ENCODE measurements around the gene BDKRB2.

The BDKRB2 gene

GRCh38 chr14:96161636-96162035 lies 43.0 kb upstream of the BDKRB2 start:
- no peaks in the 10 kb centered on the region for H3K79me2 ChIP-seq (ENCODE audit: insufficient read depth, low read length)
- no peak overlapping the region for H2AFZ ChIP-seq (ENCODE audit: low read length)
- no peak overlapping the region for H3K4me3 ChIP-seq (ENCODE audit: low read length, poor library complexity, severe bottlenecking)
- no peak overlapping the region for H3K9ac ChIP-seq (ENCODE audit: low read depth, low read length, poor library complexity, severe bottlenecking)
- no peak overlapping the region for H3K4me2 ChIP-seq (ENCODE audit: low read depth, low read length, poor library complexity, severe bottlenecking)
- no peaks in the 10 kb centered on the region for H3K36me3 ChIP-seq (ENCODE audit: insufficient read depth, low read length)
- H3F3A ChIP-seq (ENCODE audit: low read depth) = no peaks in the 10 kb centered on the region
- H3K9me2 ChIP-seq (replicated peaks; ENCODE audit: low read depth, low read length) = no peaks in the 10 kb centered on the region
- H3K9me3 ChIP-seq (ENCODE audit: insufficient read depth, low read depth, low read length) = no peaks in the 10 kb centered on the region
- no peaks in the 10 kb centered on the region for H4K20me1 ChIP-seq (ENCODE audit: insufficient read depth, low read length, poor library complexity, severe bottlenecking)
- no peaks in the 10 kb centered on the region for H3K4me1 ChIP-seq (ENCODE audit: insufficient read depth, low read length, poor library complexity, severe bottlenecking)
- no peaks in the 10 kb centered on the region for H3K27me3 ChIP-seq (ENCODE audit: insufficient read depth, low read length, poor library complexity, severe bottlenecking)
- TF ChIP-seq EZH2phosphoT487 (IDR thresholded peaks at IDR 0.05; ENCODE audit: borderline replicate concordance) = no peak
- no peak for TF ChIP-seq CTCF (conservative IDR thresholded peaks at IDR 0.05; ENCODE audit: low read length)

GRCh38 chr14:96162265-96162664 lies 42.4 kb upstream of the BDKRB2 start:
- H3K9me2 ChIP-seq (replicated peaks; ENCODE audit: low read depth, low read length) = no peaks in the 10 kb centered on the region
- TF ChIP-seq EZH2phosphoT487 (IDR thresholded peaks at IDR 0.05; ENCODE audit: borderline replicate concordance) = no peak
- no peak for TF ChIP-seq CTCF (conservative IDR thresholded peaks at IDR 0.05; ENCODE audit: low read length)
- no peak overlapping the region for H3K9ac ChIP-seq (ENCODE audit: low read depth, low read length, poor library complexity, severe bottlenecking)
- H3K79me2 ChIP-seq (ENCODE audit: insufficient read depth, low read length) = no peaks in the 10 kb centered on the region
- H3F3A ChIP-seq (ENCODE audit: low read depth) = no peaks in the 10 kb centered on the region
- no peaks in the 10 kb centered on the region for H3K4me1 ChIP-seq (ENCODE audit: insufficient read depth, low read length, poor library complexity, severe bottlenecking)
- H3K27me3 ChIP-seq (ENCODE audit: insufficient read depth, low read length, poor library complexity, severe bottlenecking) = no peaks in the 10 kb centered on the region
- no peak overlapping the region for H3K4me3 ChIP-seq (ENCODE audit: low read length, poor library complexity, severe bottlenecking)
- no peaks in the 10 kb centered on the region for H4K20me1 ChIP-seq (ENCODE audit: insufficient read depth, low read length, poor library complexity, severe bottlenecking)
- no peaks in the 10 kb centered on the region for H3K9me3 ChIP-seq (ENCODE audit: insufficient read depth, low read depth, low read length)
- no peaks in the 10 kb centered on the region for H3K36me3 ChIP-seq (ENCODE audit: insufficient read depth, low read length)
- no peak overlapping the region for H2AFZ ChIP-seq (ENCODE audit: low read length)
- H3K4me2 ChIP-seq (ENCODE audit: low read depth, low read length, poor library complexity, severe bottlenecking) = no peak overlapping the region

GRCh38 chr14:96162741-96163140 lies 41.9 kb upstream of the BDKRB2 start:
- TF ChIP-seq CTCF (conservative IDR thresholded peaks at IDR 0.05; ENCODE audit: low read length) = no peak
- no peak for TF ChIP-seq EZH2phosphoT487 (IDR thresholded peaks at IDR 0.05; ENCODE audit: borderline replicate concordance)
- Histone ChIP-seq H3K36me3 (ENCODE audit: insufficient read depth, low read length) (no peaks in the 10 kb centered on the region), H4K20me1 (ENCODE audit: insufficient read depth, low read length, poor library complexity, severe bottlenecking) (no peaks in the 10 kb centered on the region), H2AFZ (ENCODE audit: low read length) (no peak overlapping the region), H3K27me3 (ENCODE audit: insufficient read depth, low read length, poor library complexity, severe bottlenecking) (no peaks in the 10 kb centered on the region), H3K4me2 (ENCODE audit: low read depth, low read length, poor library complexity, severe bottlenecking) (no peak overlapping the region), H3K79me2 (ENCODE audit: insufficient read depth, low read length) (no peaks in the 10 kb centered on the region), H3K9me2 (replicated peaks; ENCODE audit: low read depth, low read length) (no peaks in the 10 kb centered on the region), H3K4me3 (ENCODE audit: low read length, poor library complexity, severe bottlenecking) (no peak overlapping the region), H3K9ac (ENCODE audit: low read depth, low read length, poor library complexity, severe bottlenecking) (no peak overlapping the region), H3K9me3 (ENCODE audit: insufficient read depth, low read depth, low read length) (no peaks in the 10 kb centered on the region), H3K4me1 (ENCODE audit: insufficient read depth, low read length, poor library complexity, severe bottlenecking) (no peaks in the 10 kb centered on the region), H3F3A (ENCODE audit: low read depth) (no peaks in the 10 kb centered on the region)

All from Loucy (cell line).